HEK293 (cell line): Measurements from ENCODE around the gene RTKN.

Source experiments
- CTCF ChIA-PET: fragments of 350-600 bp; formaldehyde crosslinking; extraction: SDS; loops from one replicate; lab custom pipeline; 2021; ENCODE audit warnings: antibody characterized with exemption; lab: Yijun Ruan, JAX
- POLR2A ChIA-PET: fragments of 300-600 bp; formaldehyde crosslinking; extraction: SDS; loops from one replicate; lab custom pipeline; 2020; ENCODE audit warnings: antibody characterized with exemption, inconsistent platforms; lab: Yijun Ruan, JAX
- H3K27ac ChIP-seq: fragments of 200-500 bp; sonication (Bioruptor generic); 2 replicates; pipeline ENCODE4 v1.5.1; 2014; ENCODE audit warnings: low read depth, low read length, control low read depth, inconsistent platforms; ENCODE audit errors: extremely low read depth
- H3K36me3 ChIP-seq, 2 experiments: fragments of 200-500 bp in 1 of 2; sonication (Bioruptor generic) in 1 of 2; 1 replicate in 1 of 2; 2 replicates in 1 of 2; pipeline ENCODE4 v1.5.1; 2014 to 2017; ENCODE audit warnings: inconsistent platforms in 2 of 2, low read length in 2 of 2; ENCODE audit not compliant: control insufficient read depth in 2 of 2, insufficient read depth in 1 of 2
- H3K4me1 ChIP-seq: fragments of 200-500 bp; sonication (Bioruptor generic); 2 replicates; pipeline ENCODE4 v1.5.1; 2014; ENCODE audit warnings: mild to moderate bottlenecking, low read length, inconsistent platforms; ENCODE audit not compliant: control insufficient read depth, insufficient read depth
- H3K4me3 ChIP-seq: 2 replicates; pipeline ENCODE4 v1.5.1; 2011; ENCODE audit warnings: low read depth, mild to moderate bottlenecking, control low read depth, low read length, moderate library complexity
- H3K9me3 ChIP-seq: fragments of 200-500 bp; sonication (Bioruptor generic); 2 replicates; pipeline ENCODE4 v1.5.1; 2014; ENCODE audit warnings: low read depth, low read length, inconsistent platforms; ENCODE audit not compliant: control insufficient read depth, insufficient read depth
- CTCF ChIP-seq: fragments of 450-650 bp; formaldehyde crosslinking; IDR thresholded peaks from 2 replicates; pipeline ENCODE4 v1.5.1; 2016; ENCODE audit warnings: missing biosample characterization, missing genetic modification characterization
- INSM2 ChIP-seq: fragments of 450-650 bp; formaldehyde crosslinking; IDR thresholded peaks from 2 replicates; pipeline ENCODE4 v1.5.1; 2016; ENCODE audit warnings: missing biosample characterization, missing genetic modification characterization
- SETDB1 ChIP-seq: IDR thresholded peaks from one replicate; pipeline ENCODE4 v1.6.1; 2017; ENCODE audit warnings: mild to moderate bottlenecking, low read length, moderate library complexity, mixed read lengths; ENCODE audit not compliant: insufficient read length
- ZBTB7A ChIP-seq: fragments of 450-650 bp; formaldehyde crosslinking; IDR thresholded peaks from 2 replicates; pipeline ENCODE4 v1.5.1; 2016; ENCODE audit warnings: low read depth, missing biosample characterization, missing genetic modification characterization
- ZFHX2 ChIP-seq: fragments of 450-650 bp; formaldehyde crosslinking; conservative IDR thresholded peaks from 2 replicates; pipeline ENCODE4 v1.5.1; 2016; ENCODE audit warnings: missing biosample characterization, missing genetic modification characterization
- ZNF280C ChIP-seq: fragments of 450-650 bp; formaldehyde crosslinking; IDR thresholded peaks from 2 replicates; pipeline ENCODE4 v1.5.1; 2016; ENCODE audit warnings: missing biosample characterization, missing genetic modification characterization
- ZNF302 ChIP-seq: fragments of 450-650 bp; formaldehyde crosslinking; IDR thresholded peaks from 2 replicates; pipeline ENCODE4 v1.5.1; 2016; ENCODE audit warnings: missing biosample characterization, missing genetic modification characterization, low read depth
- ZNF324 ChIP-seq: fragments of 450-650 bp; formaldehyde crosslinking; IDR thresholded peaks from 2 replicates; pipeline ENCODE4 v1.5.1; 2016; ENCODE audit warnings: missing biosample characterization, missing genetic modification characterization
- ZNF341 ChIP-seq: fragments of 450-650 bp; formaldehyde crosslinking; IDR thresholded peaks from 2 replicates; pipeline ENCODE4; 2016; ENCODE audit warnings: low read depth, missing biosample characterization, missing genetic modification characterization
- ZNF366 ChIP-seq: fragments of 450-650 bp; formaldehyde crosslinking; conservative IDR thresholded peaks from 2 replicates; pipeline ENCODE4 v1.5.1; 2016; ENCODE audit warnings: missing biosample characterization, missing genetic modification characterization
- ZNF449 ChIP-seq: fragments of 450-650 bp; formaldehyde crosslinking; IDR thresholded peaks from 2 replicates; pipeline ENCODE4 v1.5.1; 2017; ENCODE audit warnings: missing biosample characterization, mild to moderate bottlenecking, missing genetic modification characterization, moderate library complexity
- ZNF510 ChIP-seq: fragments of 450-650 bp; formaldehyde crosslinking; IDR thresholded peaks from 2 replicates; pipeline ENCODE4 v1.5.1; 2018; ENCODE audit warnings: mild to moderate bottlenecking, missing genetic modification characterization, missing biosample characterization; ENCODE audit not compliant: insufficient replicate concordance
- ZNF514 ChIP-seq: fragments of 450-650 bp; formaldehyde crosslinking; IDR thresholded peaks from 2 replicates; pipeline ENCODE4 v1.5.1; 2016; ENCODE audit warnings: missing biosample characterization, missing genetic modification characterization
- ZNF518A ChIP-seq: fragments of 450-650 bp; formaldehyde crosslinking; conservative IDR thresholded peaks from 2 replicates; pipeline ENCODE4 v1.5.1; 2016; ENCODE audit warnings: low read depth, missing biosample characterization, missing genetic modification characterization
- ZNF645 ChIP-seq: fragments of 450-650 bp; formaldehyde crosslinking; IDR thresholded peaks from 2 replicates; pipeline ENCODE4; 2016; ENCODE audit warnings: missing biosample characterization, missing genetic modification characterization
- ZNF660 ChIP-seq: fragments of 450-650 bp; IDR thresholded peaks from 2 replicates; pipeline ENCODE4 v1.5.1; 2018; ENCODE audit warnings: missing biosample characterization, mild to moderate bottlenecking, missing genetic modification characterization
- ZSCAN23 ChIP-seq: fragments of 450-650 bp; formaldehyde crosslinking; IDR thresholded peaks from 2 replicates; pipeline ENCODE4 v1.5.1; 2016; ENCODE audit warnings: missing biosample characterization, missing genetic modification characterization
- ZSCAN5A ChIP-seq: fragments of 450-650 bp; formaldehyde crosslinking; IDR thresholded peaks from 2 replicates; pipeline ENCODE4 v1.5.1; 2016; ENCODE audit warnings: missing biosample characterization, missing genetic modification characterization

RTKN gene

GRCh38 chr2:74454654-74455511 is 13.1 kb upstream of the RTKN start, which contains the start of gene INO80B:
INO80B (plus strand) TSS chr2:74455087; CDS start chr2:74455117, 30 bp downstream.
- Histone ChIP-seq H3K4me3 (peak within 1 kb of the TSS; percentile 64), H3K36me3 (peaks cover 0 to 4% of the 10 kb centered on the region in 2 experiments; a peak in 1 of 3 replicates), H3K9me3 (no peaks in the 10 kb centered on the region), H3K4me1 (peaks cover 5% of the 10 kb centered on the region), H3K27ac (no peak within 1 kb of the TSS)
- ChIA-PET POLR2A (interaction anchor here (0.8 to 2.0 kb wide), 11 partner anchors 11 to 718 kb away, joined by 3 to 14 read pairs (median 5); partner anchors contain the start of genes AUP1, CCDC142, HTRA2 and MRPL53), CTCF (interaction anchor here (0.6 to 1.4 kb wide), 8 partner anchors 12 to 225 kb away, joined by 3 read pairs; partner anchors contain the start of gene MRPL53)
- TF ChIP-seq SETDB1 (peak; percentile 32), ZNF660 (tag by site-specific recombination) (peak; percentile 97), ZNF514 (tag by site-specific recombination) (no peak), ZNF366 (tag by site-specific recombination) (no peak; the same call in 1 of the 2 replicates), ZFHX2 (peak; percentile 43), ZNF645 (no peak), ZNF518A (tag by site-specific recombination) (peak; percentile 86), ZNF324 (tag by site-specific recombination) (peak; percentile 94), ZNF302 (no peak), ZBTB7A (tag by site-specific recombination) (no peak), CTCF (tag by site-specific recombination) (0 out of 2 replicates have a peak, but pooled peaks have one; percentile 52), ZNF341 (tag by site-specific recombination) (peak; percentile 71), INSM2 (tag by site-specific recombination) (peak; percentile 76), ZSCAN5A (peak; percentile 85), ZNF280C (tag by site-specific recombination) (no peak), ZSCAN23 (0 out of 2 replicates have a peak, but pooled peaks have one; percentile 23), ZNF449 (peak; percentile 71), ZNF510 (tag by site-specific recombination) (no peak)
